Endothelial cell of coronary artery (primary cell): ENCODE results near the gene C9orf153. TPM values are rescaled to one million over a fixed set of nuclear protein-coding genes. Genes with fewer than 3 reads are reported as not detected.

Experiments used
- total RNA-seq: library from RNA; depleted of rRNA; stranded (reverse); fragments of >200 nt; gene quantifications from 2 replicates; pipeline ENCODE4 v1.2.3, GENCODE V29; 2014

C9orf153 gene
- 0.09 and 0.28 TPM in 2 replicates for total RNA-seq

GRCh38 chr9:86259557-86259956, at the start of gene C9orf153:
Gene C9orf153, minus strand, starts transcription at chr9:86259657. Its CDS starts 30,054 bp downstream, at chr9:86229603.

GRCh38 chr9:86282077-86282978, 22.9 kb upstream of the C9orf153 start, which contains the start of gene ISCA1:
Gene ISCA1, minus strand, starts transcription at chr9:86282538. Its CDS starts 80 bp downstream, at chr9:86282458.

Other genes with a start within 250 kb of the C9orf153 start
- gene GOLM1, start 160.1 kb downstream of the C9orf153 start, total RNA-seq, result 57.8 and 73.6 TPM in 2 replicates
- 18.1 and 20.0 TPM in 2 replicates for gene ISCA1, start 22.9 kb upstream of the C9orf153 start, total RNA-seq
- 29.9 and 37.5 TPM in 2 replicates for gene TUT7, start 94.8 kb upstream of the C9orf153 start, total RNA-seq